Measurements from ENCODE around the gene AKR7A3.

DNA sequence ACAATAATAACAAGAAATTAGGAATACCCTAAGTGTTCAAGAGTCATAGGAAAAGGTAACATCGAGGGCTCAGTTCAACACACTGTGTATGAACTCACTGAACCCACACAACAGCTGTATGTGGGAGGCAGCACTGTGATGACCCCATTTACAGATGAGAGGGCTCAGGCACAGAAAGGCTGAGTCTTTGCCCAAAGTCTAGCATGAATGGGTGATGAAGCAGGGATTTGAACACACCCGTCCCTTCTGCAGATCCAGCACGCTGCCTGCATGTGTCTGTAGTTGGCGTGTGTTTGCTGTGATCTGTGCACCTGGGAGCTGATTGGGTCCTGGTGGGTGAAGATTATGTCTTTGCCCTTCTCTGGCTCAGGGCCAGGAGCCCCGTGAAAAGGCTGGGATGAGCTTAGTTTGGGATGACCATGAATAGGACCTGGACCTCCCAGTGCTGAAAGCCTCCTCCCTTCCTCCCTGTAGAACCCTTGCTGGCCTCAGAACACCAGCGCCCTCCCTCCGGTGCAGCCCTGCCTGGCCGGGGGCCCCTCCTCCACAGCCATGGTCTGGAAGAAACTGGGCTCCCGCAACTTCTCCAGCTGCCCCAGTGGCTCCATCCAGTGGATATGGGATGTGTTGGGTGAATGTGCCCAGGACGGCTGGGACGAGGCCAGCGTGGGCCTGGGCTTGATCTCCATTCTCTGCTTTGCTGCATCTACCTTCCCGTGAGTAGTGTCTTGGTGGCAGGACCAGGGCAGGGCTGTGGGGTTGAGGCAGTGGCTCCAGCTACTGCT is 28.7 kb upstream of the AKR7A3 start:
- TF ChIP-seq, protein P1, sequence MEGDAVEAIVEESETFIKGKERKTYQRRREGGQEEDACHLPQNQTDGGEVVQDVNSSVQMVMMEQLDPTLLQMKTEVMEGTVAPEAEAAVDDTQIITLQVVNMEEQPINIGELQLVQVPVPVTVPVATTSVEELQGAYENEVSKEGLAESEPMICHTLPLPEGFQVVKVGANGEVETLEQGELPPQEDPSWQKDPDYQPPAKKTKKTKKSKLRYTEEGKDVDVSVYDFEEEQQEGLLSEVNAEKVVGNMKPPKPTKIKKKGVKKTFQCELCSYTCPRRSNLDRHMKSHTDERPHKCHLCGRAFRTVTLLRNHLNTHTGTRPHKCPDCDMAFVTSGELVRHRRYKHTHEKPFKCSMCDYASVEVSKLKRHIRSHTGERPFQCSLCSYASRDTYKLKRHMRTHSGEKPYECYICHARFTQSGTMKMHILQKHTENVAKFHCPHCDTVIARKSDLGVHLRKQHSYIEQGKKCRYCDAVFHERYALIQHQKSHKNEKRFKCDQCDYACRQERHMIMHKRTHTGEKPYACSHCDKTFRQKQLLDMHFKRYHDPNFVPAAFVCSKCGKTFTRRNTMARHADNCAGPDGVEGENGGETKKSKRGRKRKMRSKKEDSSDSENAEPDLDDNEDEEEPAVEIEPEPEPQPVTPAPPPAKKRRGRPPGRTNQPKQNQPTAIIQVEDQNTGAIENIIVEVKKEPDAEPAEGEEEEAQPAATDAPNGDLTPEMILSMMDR (IDR thresholded peaks at IDR 0.05): no peak
- TF ChIP-seq, protein P2, sequence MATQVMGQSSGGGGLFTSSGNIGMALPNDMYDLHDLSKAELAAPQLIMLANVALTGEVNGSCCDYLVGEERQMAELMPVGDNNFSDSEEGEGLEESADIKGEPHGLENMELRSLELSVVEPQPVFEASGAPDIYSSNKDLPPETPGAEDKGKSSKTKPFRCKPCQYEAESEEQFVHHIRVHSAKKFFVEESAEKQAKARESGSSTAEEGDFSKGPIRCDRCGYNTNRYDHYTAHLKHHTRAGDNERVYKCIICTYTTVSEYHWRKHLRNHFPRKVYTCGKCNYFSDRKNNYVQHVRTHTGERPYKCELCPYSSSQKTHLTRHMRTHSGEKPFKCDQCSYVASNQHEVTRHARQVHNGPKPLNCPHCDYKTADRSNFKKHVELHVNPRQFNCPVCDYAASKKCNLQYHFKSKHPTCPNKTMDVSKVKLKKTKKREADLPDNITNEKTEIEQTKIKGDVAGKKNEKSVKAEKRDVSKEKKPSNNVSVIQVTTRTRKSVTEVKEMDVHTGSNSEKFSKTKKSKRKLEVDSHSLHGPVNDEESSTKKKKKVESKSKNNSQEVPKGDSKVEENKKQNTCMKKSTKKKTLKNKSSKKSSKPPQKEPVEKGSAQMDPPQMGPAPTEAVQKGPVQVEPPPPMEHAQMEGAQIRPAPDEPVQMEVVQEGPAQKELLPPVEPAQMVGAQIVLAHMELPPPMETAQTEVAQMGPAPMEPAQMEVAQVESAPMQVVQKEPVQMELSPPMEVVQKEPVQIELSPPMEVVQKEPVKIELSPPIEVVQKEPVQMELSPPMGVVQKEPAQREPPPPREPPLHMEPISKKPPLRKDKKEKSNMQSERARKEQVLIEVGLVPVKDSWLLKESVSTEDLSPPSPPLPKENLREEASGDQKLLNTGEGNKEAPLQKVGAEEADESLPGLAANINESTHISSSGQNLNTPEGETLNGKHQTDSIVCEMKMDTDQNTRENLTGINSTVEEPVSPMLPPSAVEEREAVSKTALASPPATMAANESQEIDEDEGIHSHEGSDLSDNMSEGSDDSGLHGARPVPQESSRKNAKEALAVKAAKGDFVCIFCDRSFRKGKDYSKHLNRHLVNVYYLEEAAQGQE (IDR thresholded peaks at IDR 0.05; ENCODE audit: insufficient read depth in 1 of 2, low read depth in 2 of 2, low read length in 1 of 2): no peak
